Endothelial cell of umbilical vein (primary cell): ENCODE results near the gene SLC5A2. TPM values are rescaled to one million over a fixed set of nuclear protein-coding genes. Genes with fewer than 3 reads are reported as not detected.

Source experiments
- BruUV-seq: library from RNA; stranded (reverse); fragments of 400-500 nt; replicated peaks from 2 replicates; lab custom pipeline; 2021; lab: Mats Ljungman, UMichigan
- CTCF ChIA-PET: fragments of 300-600, 350-600 bp; sonication (Branson Sonifier 250); formaldehyde crosslinking; loops from one replicate; lab custom pipeline; 2021; ENCODE audit warnings: antibody characterized with exemption, inconsistent platforms; lab: Charles Lee
- POLR2A ChIA-PET: fragments of 300-600, 350-600 bp; sonication (Branson Sonifier 250); formaldehyde crosslinking; loops from one replicate; lab custom pipeline; 2021; ENCODE audit warnings: antibody characterized with exemption, inconsistent platforms; lab: Charles Lee
- DNase-seq: peaks from one replicate; pipeline ENCODE4 v3.0.0-alpha.2; 2011; ENCODE audit warnings: low read depth, low spot score
- FAIRE-seq: peaks from 2 replicates; lab custom pipeline; 2011; peaks lifted over from hg19 to GRCh38; lab: Jason Lieb, UNC
- H2AFZ ChIP-seq: 2 replicates; pipeline ENCODE4 v1.6.0; 2012; ENCODE audit warnings: low read depth, low read length, control low read depth, inconsistent platforms
- H3K27ac ChIP-seq: 2 replicates; pipeline ENCODE4 v1.5.1; 2011; ENCODE audit warnings: low read depth, mild to moderate bottlenecking, control low read depth, low read length, moderate library complexity; ENCODE audit not compliant: insufficient read depth
- H3K27me3 ChIP-seq, 2 experiments: 2 replicates each; pipeline versions ENCODE4 v1.6.0 to v1.6.1; 2011; ENCODE audit warnings: low read length in 2 of 2, mixed read lengths in 1 of 2; ENCODE audit not compliant: control insufficient read depth in 2 of 2, insufficient read depth in 2 of 2
- H3K36me3 ChIP-seq, 2 experiments: 2 replicates in 1 of 2; 3 replicates in 1 of 2; pipeline ENCODE4 v1.5.1; 2011; ENCODE audit warnings: low read length in 2 of 2, mild to moderate bottlenecking in 1 of 2, moderate library complexity in 1 of 2; ENCODE audit not compliant: control insufficient read depth in 2 of 2, insufficient read depth in 2 of 2; ENCODE audit errors: extremely low read depth in 1 of 2
- H3K4me1 ChIP-seq: 3 replicates; pipeline ENCODE4 v1.5.1; 2011; ENCODE audit warnings: mild to moderate bottlenecking, low read length; ENCODE audit not compliant: control insufficient read depth, insufficient read depth; ENCODE audit errors: extremely low read depth
- H3K4me2 ChIP-seq: 2 replicates; pipeline ENCODE4 v1.6.1; 2011; ENCODE audit warnings: low read length, control low read depth, mixed read lengths; ENCODE audit not compliant: insufficient read depth
- H3K4me3 ChIP-seq, 3 experiments: fragments of 200-600 bp in 1 of 3; sonication (generic), shearing (Covaris generic) in 1 of 3; replicated peaks in 1 of 3; 2 replicates each; pipeline ENCODE4 v1.5.1; 2011 to 2016; ENCODE audit warnings: control low read depth in 3 of 3, low read length in 3 of 3, mild to moderate bottlenecking in 2 of 3, inconsistent platforms in 1 of 3, low read depth in 1 of 3, moderate library complexity in 1 of 3; ENCODE audit not compliant: insufficient read depth in 1 of 3
- H3K79me2 ChIP-seq: 2 replicates; pipeline ENCODE4 v1.6.0; 2012; ENCODE audit warnings: low read length, inconsistent platforms; ENCODE audit not compliant: control insufficient read depth, insufficient read depth
- H3K9ac ChIP-seq: replicated peaks from 2 replicates; pipeline ENCODE3; 2011; ENCODE audit warnings: low read length, control low read depth; ENCODE audit not compliant: insufficient read depth; ENCODE audit errors: extremely low read depth
- H3K9me1 ChIP-seq: replicated peaks from 3 replicates; pipeline ENCODE4 v1.6.0; 2011; ENCODE audit warnings: mild to moderate bottlenecking, low read length; ENCODE audit not compliant: control insufficient read depth, insufficient read depth; ENCODE audit errors: extremely low read depth
- H3K9me3 ChIP-seq: replicated peaks from 2 replicates; pipeline ENCODE4 v1.5.1; 2012; ENCODE audit warnings: low read length, inconsistent platforms; ENCODE audit not compliant: control insufficient read depth, insufficient read depth
- H4K20me1 ChIP-seq: replicated peaks from 2 replicates; pipeline ENCODE3; 2011; ENCODE audit warnings: mild to moderate bottlenecking, low read length; ENCODE audit not compliant: control insufficient read depth, insufficient read depth; ENCODE audit errors: extremely low read depth
- CTCF ChIP-seq, 2 donors: IDR thresholded peaks; 1 replicate in 1 of 2; 2 replicates in 1 of 2; pipeline ENCODE4 v1.5.1; 2011; ENCODE audit warnings: low read length in 2 of 2, mild to moderate bottlenecking in 2 of 2, moderate library complexity in 2 of 2, control low read depth in 1 of 2, inconsistent platforms in 1 of 2, low read depth in 1 of 2; ENCODE audit not compliant: insufficient read depth in 1 of 2; ENCODE audit errors: extremely low read depth in 1 of 2
- EZH2 ChIP-seq: IDR thresholded peaks from 2 replicates; pipeline ENCODE4 v1.6.1; 2012; ENCODE audit warnings: borderline replicate concordance, low read depth, mild to moderate bottlenecking, moderate library complexity, low read length, inconsistent platforms; ENCODE audit not compliant: severe bottlenecking
- FOS ChIP-seq: IDR thresholded peaks from 2 replicates; pipeline ENCODE4 v1.6.1; 2011; ENCODE audit warnings: mild to moderate bottlenecking, low read length, moderate library complexity, borderline replicate concordance; ENCODE audit not compliant: insufficient read depth
- GATA2 ChIP-seq: IDR thresholded peaks from 2 replicates; pipeline ENCODE4 v1.7.0; 2011; ENCODE audit warnings: low read depth, mild to moderate bottlenecking, moderate library complexity, mixed read lengths, low read length; ENCODE audit not compliant: insufficient read length, insufficient read depth
- JUN ChIP-seq: IDR thresholded peaks from 2 replicates; pipeline ENCODE4 v1.6.1; 2011; ENCODE audit warnings: borderline replicate concordance, low read depth; ENCODE audit not compliant: insufficient read length, insufficient read depth
- MAX ChIP-seq: IDR thresholded peaks from 2 replicates; pipeline ENCODE4 v1.6.1; 2011; ENCODE audit not compliant: insufficient read depth, insufficient read length
- MYC ChIP-seq: IDR thresholded peaks from one replicate; pipeline ENCODE4 v1.6.1; 2011; ENCODE audit warnings: mild to moderate bottlenecking, low read depth, low read length
- POLR2A ChIP-seq: IDR thresholded peaks from 2 replicates; pipeline ENCODE4 v1.6.1; 2012; ENCODE audit warnings: low read depth, mild to moderate bottlenecking, control low read depth, low read length
- POLR2AphosphoS5 ChIP-seq: IDR thresholded peaks from 2 replicates; pipeline ENCODE4 v1.6.1; 2012; ENCODE audit warnings: low read depth, mild to moderate bottlenecking, control low read depth, low read length, moderate library complexity; ENCODE audit not compliant: insufficient read depth
- dilution Hi-C: fragments of 300-500 bp; cut with MboI; formaldehyde crosslinking; loops from one replicate; pipeline ENCODE4 v1.15.0; 2019; ENCODE audit warnings: low sequenced_read_pairs; ENCODE audit not compliant: extremely low pct_ligation_motif_present
- intact Hi-C: fragments of 100-400 bp; cut with micrococcal nuclease; formaldehyde crosslinking; loops from one replicate; pipeline ENCODE4 v1.10.0; 2022
- polyA plus RNA-seq, 4 experiments: library from polyadenylated mRNA; depleted of rRNA in 3 of 4; stranded (reverse) in 3 of 4; unstranded in 1 of 4; fragments of >200 nt; gene quantifications; 2 replicates each; pipeline versions ENCODE4 v1.2.1 to v1.2.3, GENCODE V29; 2011 to 2012; ENCODE audit warnings: missing spikeins in 1 of 4
- total RNA-seq: library from RNA; stranded (reverse); gene quantifications from 2 replicates; pipeline ENCODE4 v1.2.3, GENCODE V29; 2021

The SLC5A2 gene
- total and polyA plus RNA-seq, 2 donors (not counting 3 experiments of a cell fraction or from before 2014, with no cell fraction given): 0.03 TPM; not detected in 1

- Histone ChIP-seq H3K4me2 (no peak overlapping the region), H3K9me1 (no peaks in the 10 kb centered on the region), H3K36me3 (no peaks in the 10 kb centered on the region), H3K9ac (no peak overlapping the region), H3K4me3 (no peak overlapping the region), H3K9me3 (no peaks in the 10 kb centered on the region), H2AFZ (no peak overlapping the region), H3K27ac (no peak overlapping the region), H3K79me2 (no peaks in the 10 kb centered on the region), H4K20me1 (no peaks in the 10 kb centered on the region), H3K4me1 (no peaks in the 10 kb centered on the region), H3K27me3 (peaks cover 3 to 11% of the 10 kb centered on the region in 2 experiments)
- DNase-seq (no peak), FAIRE-seq (no peak)
- intact Hi-C loops (no loop called here), dilution Hi-C loops (no loop called here)
- no peak for TF ChIP-seq EZH2
- TF ChIP-seq JUN: no peak
- no peak for TF ChIP-seq CTCF (IDR thresholded peaks at IDR 0.05; ENCODE audit: extremely low read depth in 1 of 2, insufficient read depth in 1 of 2, low read depth in 1 of 2, low read length in 2 of 2)
- TF ChIP-seq MAX: no peak
- no peak for TF ChIP-seq MYC
- TF ChIP-seq FOS: no peak
- TF ChIP-seq GATA2: no peak
- TF ChIP-seq POLR2A: no peak
- no peak for TF ChIP-seq POLR2AphosphoS5
- CTCF ChIA-PET: no interaction called here
- no TSS peak for BruUV-seq
- POLR2A ChIA-PET: no interaction called here
Observed at GRCh38 chr16:31436221-31437045, 46.5 kb upstream of the SLC5A2 start.
